GM12878 (cell line): ENCODE results near the gene CEP131. TPM values are rescaled to one million over a fixed set of nuclear protein-coding genes. Genes with fewer than 3 reads are reported as not detected.

Experiments used
- ATAC-seq: fragments of 200-7000 bp; cut with Tn5 transposase; 3 replicates; pipeline ENCODE4 v1.9.1; 2020; ENCODE audit warnings: mild to moderate bottlenecking, moderate library complexity
- BruUV-seq: library from RNA; stranded (reverse); fragments of 400-500 nt; replicated peaks from 2 replicates; lab custom pipeline; 2021; lab: Mats Ljungman, UMichigan
- CTCF ChIA-PET: fragments of 300-600 bp; sonication (Branson Sonifier 250); formaldehyde crosslinking; extraction: SDS; loops from one replicate; lab custom pipeline; 2021; ENCODE audit warnings: inconsistent platforms; lab: Yijun Ruan, JAX
- POLR2A ChIA-PET: fragments of 350-600 bp; formaldehyde crosslinking; extraction: SDS; loops from one replicate; lab custom pipeline; 2021; ENCODE audit warnings: inconsistent platforms; lab: Charles Lee
- RAD21 ChIA-PET: fragments of 300-600 bp; sonication (Branson Sonifier 250); formaldehyde crosslinking; loops from one replicate; lab custom pipeline; 2023; ENCODE audit warnings: antibody characterized with exemption; ENCODE audit not compliant: unreplicated experiment; lab: Charles Lee
- SMC1A ChIA-PET: fragments of 300-600 bp; sonication (Branson Sonifier 250); formaldehyde crosslinking; loops from one replicate; lab custom pipeline; 2023; ENCODE audit not compliant: unreplicated experiment, uncharacterized antibody; lab: Charles Lee
- DNase-seq: peaks from one replicate; pipeline ENCODE4 v3.0.0-alpha.2; 2011; ENCODE audit warnings: low read depth, low spot score
- FAIRE-seq: peaks from 3 replicates; lab custom pipeline; 2011; peaks lifted over from hg19 to GRCh38; lab: Jason Lieb, UNC
- H2AFZ ChIP-seq: 2 replicates; pipeline ENCODE4 v1.6.0; 2011; ENCODE audit warnings: low read depth, low read length, control low read depth; ENCODE audit not compliant: control insufficient read depth
- H3K27ac ChIP-seq: 2 replicates; pipeline ENCODE4 v1.5.1; 2011; ENCODE audit warnings: control low read depth; ENCODE audit not compliant: control insufficient read depth, insufficient read depth
- H3K27me3 ChIP-seq, 2 experiments: replicated peaks in 1 of 2; 2 replicates each; pipeline versions ENCODE4 v1.6.0 to v1.6.1; 2011; ENCODE audit warnings: low read length in 1 of 2; ENCODE audit not compliant: control insufficient read depth in 2 of 2, insufficient read depth in 2 of 2
- H3K36me3 ChIP-seq, 2 experiments: 2 replicates each; pipeline ENCODE4 v1.5.1; 2011; ENCODE audit warnings: low read length in 1 of 2; ENCODE audit not compliant: control insufficient read depth in 2 of 2, insufficient read depth in 2 of 2
- H3K4me1 ChIP-seq: 2 replicates; pipeline ENCODE4 v1.6.1; 2011; ENCODE audit warnings: mild to moderate bottlenecking, low read length, moderate library complexity, mixed read lengths; ENCODE audit not compliant: control insufficient read depth, insufficient read depth
- H3K4me2 ChIP-seq: 2 replicates; pipeline ENCODE4 v1.6.0; 2011; ENCODE audit warnings: control low read depth; ENCODE audit not compliant: control insufficient read depth, insufficient read depth
- H3K4me3 ChIP-seq: fragments of 200-600 bp; sonication (generic); 2 replicates; pipeline ENCODE4 v1.5.1; 2016
- H3K79me2 ChIP-seq: 2 replicates; pipeline ENCODE4 v1.6.0; 2011; ENCODE audit warnings: low read length; ENCODE audit not compliant: control insufficient read depth, insufficient read depth
- H3K9ac ChIP-seq: 2 replicates; pipeline ENCODE4 v1.8.0; 2011; ENCODE audit warnings: low read length, control low read depth, mixed read lengths; ENCODE audit not compliant: control insufficient read depth, insufficient read depth
- H3K9me3 ChIP-seq: replicated peaks from 3 replicates; pipeline ENCODE4 v1.5.1; 2011; ENCODE audit warnings: mild to moderate bottlenecking, low read length; ENCODE audit not compliant: control insufficient read depth, insufficient read depth
- H4K20me1 ChIP-seq: 2 replicates; pipeline ENCODE4 v1.6.0; 2011; ENCODE audit not compliant: control insufficient read depth, insufficient read depth
- BACH1 ChIP-seq: fragments of 450-650 bp; IDR thresholded peaks from 2 replicates; pipeline ENCODE4 v1.6.1; 2017; ENCODE audit warnings: mild to moderate bottlenecking, borderline replicate concordance
- CEBPB ChIP-seq, 2 experiments: fragments of 150-350 bp in 1 of 2; IDR thresholded peaks; 2 replicates each; pipeline ENCODE4 v1.6.1; 2012 to 2014; ENCODE audit warnings: low read depth in 2 of 2, low read length in 2 of 2, borderline replicate concordance in 1 of 2, inconsistent platforms in 1 of 2
- IKZF1 ChIP-seq: fragments of 450-650 bp; conservative IDR thresholded peaks from 2 replicates; pipeline ENCODE4 v1.6.1; 2017; ENCODE audit warnings: antibody characterized with exemption, mild to moderate bottlenecking
- IRF4 ChIP-seq: IDR thresholded peaks from 2 replicates; pipeline ENCODE4 v1.6.1; 2011; ENCODE audit warnings: low read depth, low read length
- POLR2AphosphoS2 ChIP-seq: IDR thresholded peaks from 2 replicates; pipeline ENCODE4 v1.6.1; 2011; ENCODE audit warnings: low read depth, mild to moderate bottlenecking, low read length, improper control_type of control experiment, moderate library complexity
- WRNIP1 ChIP-seq: IDR thresholded peaks from 2 replicates; pipeline ENCODE4 v1.6.1; 2011; ENCODE audit warnings: low read depth, low read length, improper control_type of control experiment, borderline replicate concordance
- ZNF24 ChIP-seq: fragments of 450-650 bp; IDR thresholded peaks from 2 replicates; pipeline ENCODE4 v1.6.1; 2017; ENCODE audit warnings: antibody characterized with exemption, mild to moderate bottlenecking
- ZSCAN29 ChIP-seq: fragments of 450-650 bp; IDR thresholded peaks from 2 replicates; pipeline ENCODE4 v1.6.1; 2017; ENCODE audit warnings: mild to moderate bottlenecking, moderate library complexity
- WGBS: methylation state at CpG from one replicate; pipeline ENCODE4 v1.1.6; 2016; ENCODE audit warnings: low lambda C conversion rate; ENCODE audit not compliant: insufficient replicate concordance, insufficient coverage; ENCODE audit errors: missing lambda C conversion rate; 5-methylcytosine and 5-hydroxymethylcytosine counted together
- in situ Hi-C: fragments of 300-500 bp; cut with MboI; formaldehyde crosslinking; loops from 9 replicates; pipeline ENCODE4 v1.14.3; 2018; ENCODE audit warnings: mixed read lengths
- intact Hi-C: fragments of 100-400 bp; cut with micrococcal nuclease; formaldehyde crosslinking; loops from one replicate; pipeline ENCODE4 v1.14.2; 2022; ENCODE audit not compliant: unreplicated experiment
- polyA plus RNA-seq, 11 experiments: library from polyadenylated mRNA; depleted of rRNA in 4 of 11; unstranded in 6 of 11; stranded (reverse) in 5 of 11; fragments of >200 nt; fragmentation: Nextera tagmentation in 4 of 11; fragmentation: Illumina TruSeq in 1 of 11; extraction: Ambion mirVana in 4 of 11; extraction: Trizol in 1 of 11; gene quantifications; 1 replicate in 1 of 11; 2 replicates in 10 of 11; pipeline versions ENCODE4 v1.2.1 to v1.2.3, GENCODE V29; 2011 to 2016; ENCODE audit warnings: inconsistent platforms in 2 of 11, missing spikeins in 2 of 11, low read depth in 1 of 11
- total RNA-seq, 4 experiments: library from RNA; depleted of rRNA in 3 of 4; stranded (reverse); fragments of >200 nt in 3 of 4; fragmentation: Illumina TruSeq in 1 of 4; extraction: Trizol in 1 of 4; gene quantifications; 2 replicates each; pipeline versions ENCODE4 v1.2.1 to v1.2.3, GENCODE V29; 2013 to 2021
- TF ChIP-seq, protein P1 (sequence below): fragments of 450-650 bp; conservative IDR thresholded peaks from 2 replicates; pipeline ENCODE4 v1.6.1; 2017; ENCODE audit warnings: mild to moderate bottlenecking, moderate library complexity
- TF ChIP-seq, protein P2 (sequence below): fragments of 150-350 bp; IDR thresholded peaks from 2 replicates; pipeline ENCODE4 v1.6.1; 2016; ENCODE audit warnings: low read depth, low read length
- TF ChIP-seq, protein P3 (sequence below): fragments of 450-650 bp; IDR thresholded peaks from 2 replicates; pipeline ENCODE4 v1.6.1; 2016; ENCODE audit warnings: mild to moderate bottlenecking

CEP131 gene
- total and polyA plus RNA-seq, 10 of the 15 experiments (the other 5 are each of a cell fraction or from before 2014, with no cell fraction given), result 0.05 to 17.3 (median 6.7) TPM

DNA sequence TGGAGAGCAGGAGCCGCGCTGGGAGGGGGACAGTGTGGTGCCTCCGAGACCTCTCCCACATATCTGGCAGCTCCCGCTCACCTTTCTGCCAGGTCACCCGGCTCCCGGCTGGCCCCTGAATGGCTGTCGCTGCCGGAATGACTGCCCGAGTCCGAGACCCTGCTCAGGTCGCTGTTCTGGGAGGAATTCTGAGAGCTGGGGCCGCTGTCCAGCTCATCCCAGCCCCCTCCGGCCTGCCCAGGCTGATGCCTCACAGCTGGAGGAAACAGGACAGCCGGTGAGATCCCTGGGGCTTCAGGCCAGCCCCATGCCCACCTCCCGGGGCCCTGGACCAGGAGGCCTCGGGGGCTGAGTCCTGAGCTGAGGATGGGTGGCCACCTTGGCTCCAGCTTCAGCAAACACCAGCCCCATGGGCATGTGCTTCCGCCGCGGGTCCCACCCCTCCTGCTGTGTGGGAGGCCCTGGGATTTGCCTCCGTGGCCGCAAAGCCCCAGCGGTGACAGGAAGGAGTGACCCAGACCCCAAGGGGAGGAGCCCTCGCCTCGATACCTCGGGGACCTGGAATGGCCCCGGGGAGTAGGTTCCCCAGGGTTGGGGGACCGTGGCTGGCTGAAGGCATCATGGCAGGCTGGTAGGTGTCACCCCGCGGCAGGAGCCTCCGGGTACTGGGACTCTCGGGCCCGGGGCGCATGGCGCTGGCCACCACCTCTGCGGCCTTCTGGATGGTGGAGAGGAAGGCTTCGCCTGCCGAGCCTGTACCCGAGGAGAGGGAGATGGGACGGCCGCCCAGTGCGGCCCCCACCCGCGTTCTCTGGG lies 9.2 kb upstream of the CEP131 start:
- intact Hi-C loops, result no loop called here
- in situ Hi-C loops, result loop anchor here (25.0 kb wide), 1 partner anchor 220 kb away; no protein-coding TSS in a partner anchor
- Histone ChIP-seq H3K79me2 (no peaks in the 10 kb centered on the region; the same call in 1 of the 2 replicates), H3K4me1 (peaks cover 14% of the 10 kb centered on the region), H3K4me2 (no peak overlapping the region), H2AFZ (no peak overlapping the region), H3K9ac (no peak overlapping the region), H3K27me3 (no peaks in the 10 kb centered on the region), H3K9me3 (no peaks in the 10 kb centered on the region), H3K36me3 (peaks cover 4 to 12% of the 10 kb centered on the region in 2 experiments; a peak in 3 of 4 replicates), H3K27ac (no peak overlapping the region), H4K20me1 (no peaks in the 10 kb centered on the region), H3K4me3 (no peak overlapping the region)
- DNase-seq (no peak), FAIRE-seq (no peak), ATAC-seq (no peak)
- WGBS, result 95% methylated on average over 35 of the region's 43 CpGs
- TF ChIP-seq IKZF1 (no peak), WRNIP1 (no peak), BACH1 (no peak), ZNF24 (no peak), ZSCAN29 (no peak), CEBPB (IDR thresholded peaks at IDR 0.05; ENCODE audit: borderline replicate concordance in 1 of 2, low read depth in 2 of 2, low read length in 2 of 2) (no peak), POLR2AphosphoS2 (no peak), IRF4 (no peak)
- TF ChIP-seq, protein P1, sequence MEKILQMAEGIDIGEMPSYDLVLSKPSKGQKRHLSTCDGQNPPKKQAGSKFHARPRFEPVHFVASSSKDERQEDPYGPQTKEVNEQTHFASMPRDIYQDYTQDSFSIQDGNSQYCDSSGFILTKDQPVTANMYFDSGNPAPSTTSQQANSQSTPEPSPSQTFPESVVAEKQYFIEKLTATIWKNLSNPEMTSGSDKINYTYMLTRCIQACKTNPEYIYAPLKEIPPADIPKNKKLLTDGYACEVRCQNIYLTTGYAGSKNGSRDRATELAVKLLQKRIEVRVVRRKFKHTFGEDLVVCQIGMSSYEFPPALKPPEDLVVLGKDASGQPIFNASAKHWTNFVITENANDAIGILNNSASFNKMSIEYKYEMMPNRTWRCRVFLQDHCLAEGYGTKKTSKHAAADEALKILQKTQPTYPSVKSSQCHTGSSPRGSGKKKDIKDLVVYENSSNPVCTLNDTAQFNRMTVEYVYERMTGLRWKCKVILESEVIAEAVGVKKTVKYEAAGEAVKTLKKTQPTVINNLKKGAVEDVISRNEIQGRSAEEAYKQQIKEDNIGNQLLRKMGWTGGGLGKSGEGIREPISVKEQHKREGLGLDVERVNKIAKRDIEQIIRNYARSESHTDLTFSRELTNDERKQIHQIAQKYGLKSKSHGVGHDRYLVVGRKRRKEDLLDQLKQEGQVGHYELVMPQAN, result no peak
- TF ChIP-seq, protein P2, sequence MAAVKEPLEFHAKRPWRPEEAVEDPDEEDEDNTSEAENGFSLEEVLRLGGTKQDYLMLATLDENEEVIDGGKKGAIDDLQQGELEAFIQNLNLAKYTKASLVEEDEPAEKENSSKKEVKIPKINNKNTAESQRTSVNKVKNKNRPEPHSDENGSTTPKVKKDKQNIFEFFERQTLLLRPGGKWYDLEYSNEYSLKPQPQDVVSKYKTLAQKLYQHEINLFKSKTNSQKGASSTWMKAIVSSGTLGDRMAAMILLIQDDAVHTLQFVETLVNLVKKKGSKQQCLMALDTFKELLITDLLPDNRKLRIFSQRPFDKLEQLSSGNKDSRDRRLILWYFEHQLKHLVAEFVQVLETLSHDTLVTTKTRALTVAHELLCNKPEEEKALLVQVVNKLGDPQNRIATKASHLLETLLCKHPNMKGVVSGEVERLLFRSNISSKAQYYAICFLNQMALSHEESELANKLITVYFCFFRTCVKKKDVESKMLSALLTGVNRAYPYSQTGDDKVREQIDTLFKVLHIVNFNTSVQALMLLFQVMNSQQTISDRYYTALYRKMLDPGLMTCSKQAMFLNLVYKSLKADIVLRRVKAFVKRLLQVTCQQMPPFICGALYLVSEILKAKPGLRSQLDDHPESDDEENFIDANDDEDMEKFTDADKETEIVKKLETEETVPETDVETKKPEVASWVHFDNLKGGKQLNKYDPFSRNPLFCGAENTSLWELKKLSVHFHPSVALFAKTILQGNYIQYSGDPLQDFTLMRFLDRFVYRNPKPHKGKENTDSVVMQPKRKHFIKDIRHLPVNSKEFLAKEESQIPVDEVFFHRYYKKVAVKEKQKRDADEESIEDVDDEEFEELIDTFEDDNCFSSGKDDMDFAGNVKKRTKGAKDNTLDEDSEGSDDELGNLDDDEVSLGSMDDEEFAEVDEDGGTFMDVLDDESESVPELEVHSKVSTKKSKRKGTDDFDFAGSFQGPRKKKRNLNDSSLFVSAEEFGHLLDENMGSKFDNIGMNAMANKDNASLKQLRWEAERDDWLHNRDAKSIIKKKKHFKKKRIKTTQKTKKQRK, result no peak
- TF ChIP-seq, protein P3, sequence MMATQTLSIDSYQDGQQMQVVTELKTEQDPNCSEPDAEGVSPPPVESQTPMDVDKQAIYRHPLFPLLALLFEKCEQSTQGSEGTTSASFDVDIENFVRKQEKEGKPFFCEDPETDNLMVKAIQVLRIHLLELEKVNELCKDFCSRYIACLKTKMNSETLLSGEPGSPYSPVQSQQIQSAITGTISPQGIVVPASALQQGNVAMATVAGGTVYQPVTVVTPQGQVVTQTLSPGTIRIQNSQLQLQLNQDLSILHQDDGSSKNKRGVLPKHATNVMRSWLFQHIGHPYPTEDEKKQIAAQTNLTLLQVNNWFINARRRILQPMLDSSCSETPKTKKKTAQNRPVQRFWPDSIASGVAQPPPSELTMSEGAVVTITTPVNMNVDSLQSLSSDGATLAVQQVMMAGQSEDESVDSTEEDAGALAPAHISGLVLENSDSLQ, result no peak
- CTCF ChIA-PET, result no interaction called here
- no TSS peak for BruUV-seq
- RAD21 ChIA-PET, result no interaction called here
- SMC1A ChIA-PET, result interaction anchor here (0.7 kb wide), 1 partner anchor 9 kb away, joined by 3 read pairs; the partner anchor contains the start of gene CEP131
- POLR2A ChIA-PET, result no interaction called here
